Panc1 (cell line): ENCODE data around the gene CALD1.

Experiments used
- POLR2AphosphoS5 ChIP-seq: IDR thresholded peaks from 2 replicates; pipeline ENCODE4 v1.6.1; 2012; ENCODE audit warnings: mild to moderate bottlenecking, low read depth, low read length, moderate library complexity
- SIN3A ChIP-seq: IDR thresholded peaks from 2 replicates; pipeline ENCODE4 v1.6.1; 2012; ENCODE audit warnings: low read depth, mild to moderate bottlenecking, low read length, moderate library complexity, borderline replicate concordance; ENCODE audit not compliant: insufficient read depth
- TCF7L2 ChIP-seq: IDR thresholded peaks from 2 replicates; pipeline ENCODE4 v1.6.1; 2011; ENCODE audit warnings: mild to moderate bottlenecking, low read depth, low read length, inconsistent platforms
- TF ChIP-seq, protein P1 (sequence below): fragments of 450-650 bp; IDR thresholded peaks from 2 replicates; pipeline ENCODE4 v1.5.1; 2017; ENCODE audit warnings: mild to moderate bottlenecking
- TF ChIP-seq, protein P2 (sequence below), 2 experiments: IDR thresholded peaks; 2 replicates each; pipeline ENCODE4 v1.6.1; 2011 to 2012; ENCODE audit warnings: low read depth in 2 of 2, control low read depth in 1 of 2, low read length in 1 of 2, mild to moderate bottlenecking in 1 of 2, moderate library complexity in 1 of 2; ENCODE audit not compliant: insufficient read depth in 1 of 2

DNA sequence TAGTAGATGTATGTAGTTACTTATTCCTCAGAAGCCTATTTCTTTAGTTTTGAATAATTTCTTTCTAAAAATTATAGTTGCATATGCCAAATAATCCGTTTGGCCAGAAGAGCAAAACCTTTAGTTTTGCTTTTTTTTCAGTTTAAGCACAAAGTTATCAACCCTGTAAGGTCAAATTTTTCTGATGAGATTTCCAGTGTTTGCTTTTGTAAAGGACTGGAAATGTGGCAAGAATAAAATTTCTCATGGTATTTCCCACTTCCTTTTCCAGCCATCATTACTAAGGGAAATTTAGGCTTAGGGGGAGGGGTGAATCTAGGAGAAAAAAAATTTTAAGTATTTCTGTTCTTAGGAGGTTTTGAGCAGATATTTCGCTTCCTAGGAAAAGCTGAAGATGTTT is 7.6 kb downstream of the CALD1 start:
- TF ChIP-seq, protein P1, sequence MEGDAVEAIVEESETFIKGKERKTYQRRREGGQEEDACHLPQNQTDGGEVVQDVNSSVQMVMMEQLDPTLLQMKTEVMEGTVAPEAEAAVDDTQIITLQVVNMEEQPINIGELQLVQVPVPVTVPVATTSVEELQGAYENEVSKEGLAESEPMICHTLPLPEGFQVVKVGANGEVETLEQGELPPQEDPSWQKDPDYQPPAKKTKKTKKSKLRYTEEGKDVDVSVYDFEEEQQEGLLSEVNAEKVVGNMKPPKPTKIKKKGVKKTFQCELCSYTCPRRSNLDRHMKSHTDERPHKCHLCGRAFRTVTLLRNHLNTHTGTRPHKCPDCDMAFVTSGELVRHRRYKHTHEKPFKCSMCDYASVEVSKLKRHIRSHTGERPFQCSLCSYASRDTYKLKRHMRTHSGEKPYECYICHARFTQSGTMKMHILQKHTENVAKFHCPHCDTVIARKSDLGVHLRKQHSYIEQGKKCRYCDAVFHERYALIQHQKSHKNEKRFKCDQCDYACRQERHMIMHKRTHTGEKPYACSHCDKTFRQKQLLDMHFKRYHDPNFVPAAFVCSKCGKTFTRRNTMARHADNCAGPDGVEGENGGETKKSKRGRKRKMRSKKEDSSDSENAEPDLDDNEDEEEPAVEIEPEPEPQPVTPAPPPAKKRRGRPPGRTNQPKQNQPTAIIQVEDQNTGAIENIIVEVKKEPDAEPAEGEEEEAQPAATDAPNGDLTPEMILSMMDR = no peak
- TF ChIP-seq POLR2AphosphoS5 = no peak
- TF ChIP-seq TCF7L2 = no peak
- TF ChIP-seq, protein P2, sequence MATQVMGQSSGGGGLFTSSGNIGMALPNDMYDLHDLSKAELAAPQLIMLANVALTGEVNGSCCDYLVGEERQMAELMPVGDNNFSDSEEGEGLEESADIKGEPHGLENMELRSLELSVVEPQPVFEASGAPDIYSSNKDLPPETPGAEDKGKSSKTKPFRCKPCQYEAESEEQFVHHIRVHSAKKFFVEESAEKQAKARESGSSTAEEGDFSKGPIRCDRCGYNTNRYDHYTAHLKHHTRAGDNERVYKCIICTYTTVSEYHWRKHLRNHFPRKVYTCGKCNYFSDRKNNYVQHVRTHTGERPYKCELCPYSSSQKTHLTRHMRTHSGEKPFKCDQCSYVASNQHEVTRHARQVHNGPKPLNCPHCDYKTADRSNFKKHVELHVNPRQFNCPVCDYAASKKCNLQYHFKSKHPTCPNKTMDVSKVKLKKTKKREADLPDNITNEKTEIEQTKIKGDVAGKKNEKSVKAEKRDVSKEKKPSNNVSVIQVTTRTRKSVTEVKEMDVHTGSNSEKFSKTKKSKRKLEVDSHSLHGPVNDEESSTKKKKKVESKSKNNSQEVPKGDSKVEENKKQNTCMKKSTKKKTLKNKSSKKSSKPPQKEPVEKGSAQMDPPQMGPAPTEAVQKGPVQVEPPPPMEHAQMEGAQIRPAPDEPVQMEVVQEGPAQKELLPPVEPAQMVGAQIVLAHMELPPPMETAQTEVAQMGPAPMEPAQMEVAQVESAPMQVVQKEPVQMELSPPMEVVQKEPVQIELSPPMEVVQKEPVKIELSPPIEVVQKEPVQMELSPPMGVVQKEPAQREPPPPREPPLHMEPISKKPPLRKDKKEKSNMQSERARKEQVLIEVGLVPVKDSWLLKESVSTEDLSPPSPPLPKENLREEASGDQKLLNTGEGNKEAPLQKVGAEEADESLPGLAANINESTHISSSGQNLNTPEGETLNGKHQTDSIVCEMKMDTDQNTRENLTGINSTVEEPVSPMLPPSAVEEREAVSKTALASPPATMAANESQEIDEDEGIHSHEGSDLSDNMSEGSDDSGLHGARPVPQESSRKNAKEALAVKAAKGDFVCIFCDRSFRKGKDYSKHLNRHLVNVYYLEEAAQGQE (IDR thresholded peaks at IDR 0.05; ENCODE audit: insufficient read depth in 1 of 2, low read depth in 2 of 2, low read length in 1 of 2) = no peak
- no peak for TF ChIP-seq SIN3A
